Measurements from ENCODE around the gene RANBP3.
"Not testable (repeated sequence)": the region's sequence is repeated elsewhere in the genome, so short reads cannot be mapped to it uniquely, and the experiment has no call there.

Gene RANBP3

GRCh38 chr19:5874496-5874895, 103.4 kb downstream of the RANBP3 start:
- DNase-seq, result not testable (repeated sequence)

GRCh38 chr19:5873617-5874199, 104.2 kb downstream of the RANBP3 start:
- DNase-seq, result no peak

DNA sequence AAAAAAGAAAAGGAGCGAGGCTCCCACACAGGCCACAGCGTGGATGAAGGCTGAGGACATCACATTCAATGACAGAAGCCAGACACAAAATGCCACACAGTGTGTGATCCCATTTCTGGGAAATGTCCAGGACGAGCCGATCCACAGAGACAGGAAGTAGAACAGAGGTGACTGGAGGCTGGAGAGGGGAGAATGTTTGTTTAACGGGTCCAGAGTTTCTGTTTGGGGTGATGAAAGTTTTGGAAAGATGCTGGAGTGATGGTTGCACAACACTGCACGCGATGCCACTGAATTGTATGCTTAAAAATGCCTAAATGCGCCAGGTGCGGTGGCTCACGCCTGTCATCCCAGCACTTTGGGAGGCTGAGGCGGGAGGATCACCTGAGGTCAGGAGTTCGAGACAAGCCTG, 107.0 kb downstream of the RANBP3 start:
- DNase-seq, result no peak

DNA sequence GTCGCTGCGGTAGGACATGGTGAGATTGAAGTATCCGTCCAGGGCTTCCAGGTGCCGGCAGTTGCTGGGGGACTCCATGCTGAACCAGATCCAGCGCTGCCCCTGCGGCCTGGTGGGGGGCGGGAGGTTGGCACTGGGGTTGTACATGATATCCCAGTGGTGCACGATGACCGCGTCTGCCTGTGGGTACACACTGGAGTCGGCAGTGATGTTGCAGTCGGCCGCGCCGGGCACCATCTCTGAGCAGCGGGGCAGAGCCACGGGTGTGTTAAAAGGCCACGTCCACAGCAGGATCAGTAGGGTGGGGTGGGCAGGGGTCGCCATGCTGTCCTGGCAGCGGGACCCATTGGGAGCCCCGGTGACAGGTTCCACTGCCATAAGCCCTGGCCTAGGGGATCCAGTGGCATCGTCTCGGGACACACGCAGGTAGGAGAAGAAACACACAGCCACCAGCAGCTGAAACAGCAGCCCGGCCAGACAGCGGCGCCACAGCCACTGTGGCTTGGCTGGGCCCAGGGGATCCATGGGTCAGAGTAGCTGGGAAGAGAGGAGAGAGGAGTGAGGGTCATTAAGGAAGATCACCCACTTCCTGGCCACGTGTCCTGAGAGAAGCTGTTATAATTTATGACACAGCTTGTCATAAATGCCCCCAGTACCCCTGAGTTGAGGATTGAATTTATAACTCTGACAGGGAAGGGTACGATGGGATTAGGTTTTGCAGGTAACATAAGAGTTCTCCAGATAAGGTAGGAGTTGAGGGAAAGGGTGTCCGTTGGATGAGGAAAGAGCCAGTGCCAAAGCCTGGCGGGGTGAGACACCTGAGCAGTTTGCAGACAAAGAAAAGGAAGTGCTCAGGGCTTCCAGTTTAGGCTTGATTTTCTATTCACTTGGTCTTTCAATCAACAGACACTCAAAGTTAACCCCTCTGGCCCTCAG, 110.5 kb downstream of the RANBP3 start:
- DNase-seq, result no peak
